D721Med (cell line): ENCODE results near the gene OR8S1.
"Not testable (repeated sequence)": the region's sequence is repeated elsewhere in the genome, so short reads cannot be mapped to it uniquely, and the experiment has no call there.

Source experiments
- DNase-seq: peaks from one replicate; pipeline ENCODE4 v3.0.0; 2011; ENCODE audit warnings: low spot score; ENCODE audit not compliant: insufficient read length
- FAIRE-seq: peaks from 2 replicates; lab custom pipeline; 2011; peaks lifted over from hg19 to GRCh38; lab: Jason Lieb, UNC
- CTCF ChIP-seq: IDR thresholded peaks from 2 replicates; pipeline ENCODE4 v1.5.1; 2012; ENCODE audit warnings: mild to moderate bottlenecking, control low read depth; ENCODE audit not compliant: insufficient read depth; ENCODE audit errors: missing control alignments

The OR8S1 gene

GRCh38 chr12:48536602-48537001 lies 11.2 kb downstream of the OR8S1 start:
- no peak for TF ChIP-seq CTCF
- no peak for FAIRE-seq
- no peak for DNase-seq

GRCh38 chr12:48542300-48542928 lies 17.0 kb downstream of the OR8S1 start:
- DNase-seq (no peak), FAIRE-seq (no peak)

GRCh38 chr12:48545833-48546469 lies 20.5 kb downstream of the OR8S1 start:
- FAIRE-seq = no peak
- no peak for TF ChIP-seq CTCF

More at GRCh38 chr12:48542300-48542928, 17.0 kb downstream of the OR8S1 start:
- peak; percentile 84 for TF ChIP-seq CTCF

GRCh38 chr12:48547012-48547411 lies 21.6 kb downstream of the OR8S1 start:
- not testable (repeated sequence) for FAIRE-seq

More at GRCh38 chr12:48545833-48546469, 20.5 kb downstream of the OR8S1 start:
- no peak for DNase-seq

DNA sequence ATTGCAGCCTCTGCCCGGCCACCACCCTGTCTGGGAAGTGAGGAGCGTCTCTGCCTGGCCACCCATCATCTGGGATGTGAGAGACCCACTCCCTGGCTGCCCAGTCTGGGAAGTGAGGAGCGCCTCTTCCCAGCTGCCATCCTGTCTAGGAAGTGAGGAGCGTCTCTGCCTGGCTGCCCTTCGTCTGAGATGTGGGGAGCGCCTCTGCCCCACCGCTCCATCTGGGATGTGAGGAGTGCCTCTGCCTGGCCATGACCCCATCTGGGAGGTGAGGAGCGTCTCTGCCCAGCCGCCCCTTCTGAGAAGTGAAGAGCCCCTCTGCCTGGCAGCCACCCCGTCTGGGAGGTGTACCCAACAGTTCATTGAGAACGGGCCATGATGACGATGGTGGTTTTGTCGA lies 26.2 kb downstream of the OR8S1 start:
- not testable (repeated sequence) for DNase-seq, FAIRE-seq

More at GRCh38 chr12:48547012-48547411, 21.6 kb downstream of the OR8S1 start:
- DNase-seq = not testable (repeated sequence)

- FAIRE-seq, DNase-seq: not testable (repeated sequence)
Observed at GRCh38 chr12:48553666-48554343, 28.4 kb downstream of the OR8S1 start.

DNA sequence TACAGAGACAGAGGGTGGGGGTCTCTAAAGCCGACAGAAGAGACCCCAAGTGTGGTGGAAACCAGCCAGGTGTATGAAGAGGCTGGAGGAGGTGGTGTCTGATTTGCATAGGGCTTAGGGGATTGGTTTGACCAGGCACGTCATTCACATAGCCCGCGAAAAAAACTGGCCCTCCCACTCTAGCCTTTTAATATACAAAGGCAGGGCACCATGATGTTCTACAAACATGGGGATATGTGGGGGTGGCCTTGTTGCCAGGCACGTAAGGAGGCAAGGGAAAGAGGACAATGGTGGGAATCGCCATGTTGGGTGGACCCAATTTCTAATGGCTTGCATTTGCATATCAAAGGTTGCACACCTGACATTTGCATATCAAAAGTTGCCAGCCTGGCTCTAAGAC lies 31.2 kb downstream of the OR8S1 start:
- no peak for FAIRE-seq
- DNase-seq = no peak
- no peak for TF ChIP-seq CTCF

GRCh38 chr12:48557919-48558318 lies 32.5 kb downstream of the OR8S1 start:
- FAIRE-seq (no peak), DNase-seq (no peak)
- no peak for TF ChIP-seq CTCF
